Esophagus muscularis mucosa (tissue), 4 donors: ENCODE data around the gene AMFR.

ENCODE experiments used
- CTCF ChIP-seq, 3 experiments: fragments of 200-600 bp in 2 of 3; fragments of 450-650 bp in 1 of 3; sonication (generic) in 2 of 3; IDR thresholded peaks; one replicate each; pipeline ENCODE4 v1.5.1; 2017 to 2019; ENCODE audit warnings: antibody characterized with exemption in 3 of 3, mild to moderate bottlenecking in 2 of 3, moderate library complexity in 1 of 3
- EP300 ChIP-seq: sonication (generic); formaldehyde crosslinking; IDR thresholded peaks from one replicate; pipeline ENCODE4 v1.6.1; 2017; ENCODE audit warnings: antibody characterized with exemption
- POLR2A ChIP-seq: fragments of 450-650 bp; IDR thresholded peaks from one replicate; pipeline ENCODE4 v1.6.1; 2017; ENCODE audit warnings: antibody characterized with exemption, moderate library complexity, mild to moderate bottlenecking, low read depth

GRCh38 chr16:56368545-56368944 lies 56.8 kb downstream of the AMFR start:
- TF ChIP-seq CTCF (IDR thresholded peaks at IDR 0.05): no peak
- TF ChIP-seq EP300: no peak
- TF ChIP-seq POLR2A: no peak
